Right lobe of liver (tissue), 4 donors: ENCODE data around the gene TTC28.

Source experiments
- CTCF ChIP-seq, 4 donors: fragments of 200-600 bp in 3 of 4; fragments of 450-650 bp in 1 of 4; IDR thresholded peaks; one replicate each; pipeline versions ENCODE4 v1.5.1 to v1.8.0; 2016 to 2022; ENCODE audit warnings: antibody characterized with exemption in 4 of 4, mild to moderate bottlenecking in 2 of 4
- POLR2A ChIP-seq: fragments of 450-650 bp; IDR thresholded peaks from one replicate; pipeline ENCODE4 v1.6.1; 2017; ENCODE audit warnings: antibody characterized with exemption, mild to moderate bottlenecking
- donor health status: DM: no; HTN: no; CAD: no.
- donor health status: DM: no; HTN: no; CAD: no.
- donor health status: DM: no; HTN: yes; CAD: no.

- TF ChIP-seq POLR2A (no peak), CTCF (IDR thresholded peaks at IDR 0.05) (no peak)
Observed at GRCh38 chr22:28179392-28179791, 500.2 kb downstream of the TTC28 start.
